ENCODE measurements around the gene PPIG. TPM values are rescaled to one million over a fixed set of nuclear protein-coding genes. Genes with fewer than 3 reads are reported as not detected.
"Not testable (repeated sequence)": the region's sequence is repeated elsewhere in the genome, so short reads cannot be mapped to it uniquely, and the experiment has no call there.

The PPIG gene
- total RNA-seq, 1 experiment from 2014 or later = 46.5 TPM

GRCh38 chr2:169590804-169591203, 6.7 kb downstream of the PPIG start:
- in situ Hi-C loops (cut with HindIII; ENCODE audit: low pct_unique_long_range_greater_than_20kb, low sequenced_read_pairs) (no loop called here), intact Hi-C loops (cut with micrococcal nuclease; ENCODE audit: unreplicated experiment) (no loop called here)
- BruUV-seq (replicated peaks) = no TSS peak
- ChIA-PET POLR2A (no interaction called here), CTCF (no interaction called here)
- H3K4me3 ChIP-seq (ENCODE audit: low read depth in 2 of 2, low read length in 2 of 2) = no peak overlapping the region
- ATAC-seq (no peak; the same call in 1 of the 2 replicates), DNase-seq (ENCODE audit: low read depth, low spot score) (no peak)
- peaks cover 6% of the 10 kb centered on the region; the same call in 1 of the 2 replicates for H3K4me1 ChIP-seq (ENCODE audit: control insufficient read depth, insufficient read depth, low read length)
- no peaks in the 10 kb centered on the region for H3K9me3 ChIP-seq (ENCODE audit: control insufficient read depth, insufficient read depth, low read depth, low read length)
- no peaks in the 10 kb centered on the region for H3K36me3 ChIP-seq (ENCODE audit: control insufficient read depth, insufficient read depth, low read length)
- no peaks in the 10 kb centered on the region for H3K27me3 ChIP-seq (ENCODE audit: control insufficient read depth, insufficient read depth, low read length)
- H3K27ac ChIP-seq (ENCODE audit: low read length) = no peak overlapping the region
- no peak for TF ChIP-seq CTCF (IDR thresholded peaks at IDR 0.05)
- no peak for TF ChIP-seq POLR2AphosphoS5 (IDR thresholded peaks at IDR 0.05; ENCODE audit: low read depth, low read length)
- no peak for TF ChIP-seq TCF7L2 (IDR thresholded peaks at IDR 0.05; ENCODE audit: low read depth, low read length)
- TF ChIP-seq SIN3A (IDR thresholded peaks at IDR 0.05; ENCODE audit: borderline replicate concordance, insufficient read depth, low read depth, low read length) = no peak
- TF ChIP-seq, protein P1, sequence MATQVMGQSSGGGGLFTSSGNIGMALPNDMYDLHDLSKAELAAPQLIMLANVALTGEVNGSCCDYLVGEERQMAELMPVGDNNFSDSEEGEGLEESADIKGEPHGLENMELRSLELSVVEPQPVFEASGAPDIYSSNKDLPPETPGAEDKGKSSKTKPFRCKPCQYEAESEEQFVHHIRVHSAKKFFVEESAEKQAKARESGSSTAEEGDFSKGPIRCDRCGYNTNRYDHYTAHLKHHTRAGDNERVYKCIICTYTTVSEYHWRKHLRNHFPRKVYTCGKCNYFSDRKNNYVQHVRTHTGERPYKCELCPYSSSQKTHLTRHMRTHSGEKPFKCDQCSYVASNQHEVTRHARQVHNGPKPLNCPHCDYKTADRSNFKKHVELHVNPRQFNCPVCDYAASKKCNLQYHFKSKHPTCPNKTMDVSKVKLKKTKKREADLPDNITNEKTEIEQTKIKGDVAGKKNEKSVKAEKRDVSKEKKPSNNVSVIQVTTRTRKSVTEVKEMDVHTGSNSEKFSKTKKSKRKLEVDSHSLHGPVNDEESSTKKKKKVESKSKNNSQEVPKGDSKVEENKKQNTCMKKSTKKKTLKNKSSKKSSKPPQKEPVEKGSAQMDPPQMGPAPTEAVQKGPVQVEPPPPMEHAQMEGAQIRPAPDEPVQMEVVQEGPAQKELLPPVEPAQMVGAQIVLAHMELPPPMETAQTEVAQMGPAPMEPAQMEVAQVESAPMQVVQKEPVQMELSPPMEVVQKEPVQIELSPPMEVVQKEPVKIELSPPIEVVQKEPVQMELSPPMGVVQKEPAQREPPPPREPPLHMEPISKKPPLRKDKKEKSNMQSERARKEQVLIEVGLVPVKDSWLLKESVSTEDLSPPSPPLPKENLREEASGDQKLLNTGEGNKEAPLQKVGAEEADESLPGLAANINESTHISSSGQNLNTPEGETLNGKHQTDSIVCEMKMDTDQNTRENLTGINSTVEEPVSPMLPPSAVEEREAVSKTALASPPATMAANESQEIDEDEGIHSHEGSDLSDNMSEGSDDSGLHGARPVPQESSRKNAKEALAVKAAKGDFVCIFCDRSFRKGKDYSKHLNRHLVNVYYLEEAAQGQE (IDR thresholded peaks at IDR 0.05; ENCODE audit: insufficient read depth in 1 of 2, low read depth in 2 of 2, low read length in 1 of 2) = no peak

DNA sequence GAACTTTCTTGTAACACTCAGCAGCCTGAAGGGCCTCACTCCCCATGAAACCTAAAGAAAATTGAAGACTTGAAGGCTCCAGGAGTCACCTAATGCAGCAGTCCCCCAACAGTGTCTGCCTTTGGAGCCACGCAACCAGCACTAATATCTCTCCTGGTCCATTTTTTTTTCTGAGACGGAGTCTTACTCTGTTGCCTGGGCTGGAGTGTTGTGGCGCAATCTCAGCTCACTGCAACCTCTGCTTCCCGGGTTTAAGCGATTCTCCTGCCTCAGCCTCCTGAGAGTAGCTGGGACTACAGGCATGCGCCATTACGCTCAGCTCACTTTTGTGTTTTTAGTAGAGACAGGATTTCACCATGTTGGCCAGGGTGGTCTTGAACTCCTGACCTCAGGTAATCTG, 12.4 kb downstream of the PPIG start:
- ATAC-seq = peak; percentile 51; the same call in 1 of the 2 replicates

DNA sequence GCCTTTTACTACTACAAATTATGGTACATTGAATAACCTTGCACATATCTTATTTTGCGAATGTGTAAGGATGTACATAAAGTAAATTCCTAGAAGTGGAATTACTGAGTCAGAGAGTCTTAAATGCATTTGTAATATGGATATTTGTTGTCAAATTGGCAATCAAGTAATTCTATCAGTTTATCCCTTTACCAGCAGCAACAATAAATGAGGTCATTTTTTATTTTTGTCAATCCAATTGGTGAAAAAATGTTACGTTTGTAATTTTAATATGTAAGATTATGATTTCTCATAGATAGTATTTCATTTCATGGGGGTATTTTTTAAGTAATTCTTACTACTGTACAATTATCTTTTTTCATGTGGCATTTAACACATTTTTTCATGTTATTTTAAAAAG, 14.8 kb downstream of the PPIG start:
- H3K36me3 ChIP-seq (ENCODE audit: control insufficient read depth, insufficient read depth, low read length) = peaks cover 4% of the 10 kb centered on the region; the same call in 1 of the 2 replicates
- no peaks in the 10 kb centered on the region for H3K27me3 ChIP-seq (ENCODE audit: control insufficient read depth, insufficient read depth, low read length)
- H3K9me3 ChIP-seq (ENCODE audit: control insufficient read depth, insufficient read depth, low read depth, low read length) = no peaks in the 10 kb centered on the region
- H3K4me3 ChIP-seq (ENCODE audit: low read depth in 2 of 2, low read length in 2 of 2) = no peak overlapping the region
- no peak for DNase-seq (ENCODE audit: low read depth, low spot score)
- TF ChIP-seq TCF7L2 (IDR thresholded peaks at IDR 0.05; ENCODE audit: low read depth, low read length) = no peak
- no peak for TF ChIP-seq SIN3A (IDR thresholded peaks at IDR 0.05; ENCODE audit: borderline replicate concordance, insufficient read depth, low read depth, low read length)
- TF ChIP-seq, protein P1 (IDR thresholded peaks at IDR 0.05; ENCODE audit: insufficient read depth in 1 of 2, low read depth in 2 of 2, low read length in 1 of 2) = no peak
- TF ChIP-seq POLR2AphosphoS5 (IDR thresholded peaks at IDR 0.05; ENCODE audit: low read depth, low read length) = no peak
- TF ChIP-seq CTCF (IDR thresholded peaks at IDR 0.05) = no peak
- POLR2A ChIA-PET = no interaction called here
- no peak for ATAC-seq
- BruUV-seq (replicated peaks) = no TSS peak
- intact Hi-C loops (cut with micrococcal nuclease; ENCODE audit: unreplicated experiment) (no loop called here), in situ Hi-C loops (cut with HindIII; ENCODE audit: low pct_unique_long_range_greater_than_20kb, low sequenced_read_pairs) (no loop called here)
- no peaks in the 10 kb centered on the region for H3K4me1 ChIP-seq (ENCODE audit: control insufficient read depth, insufficient read depth, low read length)
- CTCF ChIA-PET = no interaction called here
- H3K27ac ChIP-seq (ENCODE audit: low read length) = no peak overlapping the region

More for the DNA sequence above, 12.4 kb downstream of the PPIG start:
- intact Hi-C loops (cut with micrococcal nuclease; ENCODE audit: unreplicated experiment); POLR2A ChIA-PET; BruUV-seq (replicated peaks); H3K36me3 ChIP-seq (ENCODE audit: control insufficient read depth, insufficient read depth, low read length); H3K4me3 ChIP-seq (ENCODE audit: low read depth in 2 of 2, low read length in 2 of 2); H3K9me3 ChIP-seq (ENCODE audit: control insufficient read depth, insufficient read depth, low read depth, low read length); in situ Hi-C loops (cut with HindIII; ENCODE audit: low pct_unique_long_range_greater_than_20kb, low sequenced_read_pairs); DNase-seq (ENCODE audit: low read depth, low spot score); H3K27me3 ChIP-seq (ENCODE audit: control insufficient read depth, insufficient read depth, low read length); H3K27ac ChIP-seq (ENCODE audit: low read length); CTCF ChIA-PET; H3K4me1 ChIP-seq (ENCODE audit: control insufficient read depth, insufficient read depth, low read length): not testable (repeated sequence)

Measured in Panc1 (cell line).